ENCODE measurements around the gene TMTC4. TPM values are rescaled to one million over a fixed set of nuclear protein-coding genes. Genes with fewer than 3 reads are reported as not detected.
A peak's percentile ranks its signal among the peaks of the same experiment; 100 is the strongest.

Gene TMTC4
- total RNA-seq (2014; rRNA removed; shearing (Covaris generic)) (19.8 and 24.9 TPM in 2 replicates), total RNA-seq (2022) (15.7 and 19.4 TPM in 2 replicates), Bru-seq, nascent RNA (percentile 50 among the genes with signal in this experiment), BruChase-seq, experiment 1, labeled RNA remaining after a 6-hour chase (percentile 47 among the genes with signal in this experiment), BruChase-seq, experiment 2, labeled RNA remaining after a 2-hour chase (percentile 47 among the genes with signal in this experiment)
- long read RNA-seq, transcript TMTC4-202 (19 exons, 3,602 nt), result major isoform, 6 of 24 reads
- long read RNA-seq, partial matches to known transcripts, result 9 of 24 reads
- long read RNA-seq, other reads (novel, unspliced or antisense), result 9 of 24 reads

DNA sequence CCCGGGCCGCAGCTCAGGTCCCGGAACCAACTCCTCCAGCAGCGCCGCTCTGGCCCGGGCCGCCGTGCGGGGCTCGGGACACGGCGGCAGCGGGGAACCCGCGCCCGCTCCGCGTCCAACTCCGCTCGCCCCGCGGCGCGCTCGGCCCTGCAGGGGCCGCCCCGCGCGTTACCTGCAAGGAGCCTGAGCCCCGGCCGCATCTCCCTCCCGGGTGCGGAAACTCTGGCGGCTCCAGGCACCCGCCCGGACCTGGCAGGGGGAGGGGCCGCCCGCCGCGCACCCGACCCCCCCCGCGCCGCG lies at the start of gene TMTC4:
Gene TMTC4, minus strand, starts transcription at position 224 of the 300 bp plus-strand sequence. CDS start 4,433 bp downstream, outside the sequence.
- H3K36me3 ChIP-seq (ENCODE audit: insufficient read depth, low read length), result no peaks in the 10 kb centered on the region
- no peak for TF ChIP-seq EZH2phosphoT487 (IDR thresholded peaks at IDR 0.05; ENCODE audit: borderline replicate concordance, low read depth, low read length)
- TF ChIP-seq, protein P1, sequence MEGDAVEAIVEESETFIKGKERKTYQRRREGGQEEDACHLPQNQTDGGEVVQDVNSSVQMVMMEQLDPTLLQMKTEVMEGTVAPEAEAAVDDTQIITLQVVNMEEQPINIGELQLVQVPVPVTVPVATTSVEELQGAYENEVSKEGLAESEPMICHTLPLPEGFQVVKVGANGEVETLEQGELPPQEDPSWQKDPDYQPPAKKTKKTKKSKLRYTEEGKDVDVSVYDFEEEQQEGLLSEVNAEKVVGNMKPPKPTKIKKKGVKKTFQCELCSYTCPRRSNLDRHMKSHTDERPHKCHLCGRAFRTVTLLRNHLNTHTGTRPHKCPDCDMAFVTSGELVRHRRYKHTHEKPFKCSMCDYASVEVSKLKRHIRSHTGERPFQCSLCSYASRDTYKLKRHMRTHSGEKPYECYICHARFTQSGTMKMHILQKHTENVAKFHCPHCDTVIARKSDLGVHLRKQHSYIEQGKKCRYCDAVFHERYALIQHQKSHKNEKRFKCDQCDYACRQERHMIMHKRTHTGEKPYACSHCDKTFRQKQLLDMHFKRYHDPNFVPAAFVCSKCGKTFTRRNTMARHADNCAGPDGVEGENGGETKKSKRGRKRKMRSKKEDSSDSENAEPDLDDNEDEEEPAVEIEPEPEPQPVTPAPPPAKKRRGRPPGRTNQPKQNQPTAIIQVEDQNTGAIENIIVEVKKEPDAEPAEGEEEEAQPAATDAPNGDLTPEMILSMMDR (conservative IDR thresholded peaks at IDR 0.05; ENCODE audit: low read length), result no peak
- ChIA-PET CTCF (ENCODE audit: unreplicated experiment) (no interaction called here), POLR2A (interaction anchor here (1.2 kb wide), 1 partner anchor 17 kb away, joined by 6 read pairs; no protein-coding TSS in a partner anchor)
- no peaks in the 10 kb centered on the region for H3K9me3 ChIP-seq (ENCODE audit: low read length)
- DNase-seq (ENCODE audit: low spot score), result no peak
- H3K4me3 ChIP-seq (ENCODE audit: low read depth, low read length, poor library complexity, severe bottlenecking), result peak within 1 kb of the TSS; percentile 75
- no peaks in the 10 kb centered on the region for H3K9me2 ChIP-seq (ENCODE audit: insufficient read depth, low read length)
- intact Hi-C loops (cut with micrococcal nuclease; ENCODE audit: unreplicated experiment), result loop anchor here (10.0 kb wide), 1 partner anchor 1070 kb away; the partner anchor contains the start of gene CLYBL
- no peaks in the 10 kb centered on the region for H4K20me1 ChIP-seq (ENCODE audit: insufficient read depth, low read length)
- no peaks in the 10 kb centered on the region for H3K4me1 ChIP-seq (ENCODE audit: insufficient read depth, low read length, poor library complexity, severe bottlenecking)
- no peak within 1 kb of the TSS for H3K27ac ChIP-seq (ENCODE audit: low read depth, low read length, poor library complexity, severe bottlenecking)
- H3K4me2 ChIP-seq (ENCODE audit: low read length), result peak within 1 kb of the TSS; percentile 93
- no peaks in the 10 kb centered on the region for H3K79me2 ChIP-seq (ENCODE audit: insufficient read depth, low read depth, low read length)
- H2AFZ ChIP-seq (ENCODE audit: low read length), result peak within 1 kb of the TSS; percentile 79
- BruUV-seq (replicated peaks), result no TSS peak

GRCh38 chr13:100722517-100722916 lies 47.9 kb upstream of the TMTC4 start:
- H3K4me2 ChIP-seq (ENCODE audit: low read length), result no peak overlapping the region
- POLR2A ChIA-PET, result no interaction called here
- no peak for DNase-seq (ENCODE audit: low spot score)
- BruUV-seq (replicated peaks), result no TSS peak
- no peak for TF ChIP-seq EZH2phosphoT487 (IDR thresholded peaks at IDR 0.05; ENCODE audit: borderline replicate concordance, low read depth, low read length)
- no peaks in the 10 kb centered on the region for H3K9me2 ChIP-seq (ENCODE audit: insufficient read depth, low read length)
- no peaks in the 10 kb centered on the region for H3K4me1 ChIP-seq (ENCODE audit: insufficient read depth, low read length, poor library complexity, severe bottlenecking)
- H3K4me3 ChIP-seq (ENCODE audit: low read depth, low read length, poor library complexity, severe bottlenecking), result no peak overlapping the region
- H4K20me1 ChIP-seq (ENCODE audit: insufficient read depth, low read length), result no peaks in the 10 kb centered on the region
- intact Hi-C loops (cut with micrococcal nuclease; ENCODE audit: unreplicated experiment), result no loop called here
- no peak overlapping the region for H3K27ac ChIP-seq (ENCODE audit: low read depth, low read length, poor library complexity, severe bottlenecking)
- no peak overlapping the region for H2AFZ ChIP-seq (ENCODE audit: low read length)
- no peaks in the 10 kb centered on the region for H3K79me2 ChIP-seq (ENCODE audit: insufficient read depth, low read depth, low read length)
- CTCF ChIA-PET (ENCODE audit: unreplicated experiment), result interaction anchor here (0.7 kb wide), 1 partner anchor 8 kb away, joined by 6 read pairs; no protein-coding TSS in a partner anchor
- H3K36me3 ChIP-seq (ENCODE audit: insufficient read depth, low read length), result no peaks in the 10 kb centered on the region
- H3K9me3 ChIP-seq (ENCODE audit: low read length), result no peaks in the 10 kb centered on the region

DNA sequence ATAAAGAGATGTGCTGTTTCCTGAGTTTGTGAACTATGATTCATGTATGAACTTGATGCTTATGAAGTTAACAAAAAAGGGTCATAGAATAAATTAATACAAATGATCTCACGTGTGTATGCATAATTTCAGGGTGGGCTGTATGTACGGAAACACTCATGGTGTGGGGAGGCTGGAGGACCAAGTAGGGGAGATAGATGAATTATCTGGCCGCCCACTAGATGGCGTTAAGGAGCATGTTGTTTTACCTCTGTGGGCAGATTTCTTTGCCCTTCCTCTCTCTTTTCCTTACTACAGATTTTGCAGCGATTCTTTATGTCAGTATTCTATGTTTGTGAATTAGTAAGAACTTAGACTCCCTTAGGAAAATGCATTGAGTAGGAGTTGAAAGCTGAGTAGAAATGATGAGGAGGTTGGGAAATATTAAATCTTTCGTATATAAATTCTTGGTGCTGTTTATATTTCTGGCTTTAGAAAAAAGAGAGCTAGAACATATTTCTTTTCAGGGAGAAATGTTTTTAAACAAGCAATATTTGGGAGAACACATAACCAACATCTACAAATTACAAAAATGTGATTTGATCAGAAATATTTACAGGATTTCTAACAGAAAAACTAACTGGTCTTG lies 47.4 kb upstream of the TMTC4 start:
- no peaks in the 10 kb centered on the region for H3K79me2 ChIP-seq (ENCODE audit: insufficient read depth, low read depth, low read length)
- H3K9me3 ChIP-seq (ENCODE audit: low read length), result no peaks in the 10 kb centered on the region
- H3K4me2 ChIP-seq (ENCODE audit: low read length), result no peak overlapping the region
- ChIA-PET POLR2A (no interaction called here), CTCF (ENCODE audit: unreplicated experiment) (interaction anchor here (0.7 kb wide), 1 partner anchor 8 kb away, joined by 6 read pairs; no protein-coding TSS in a partner anchor)
- no peaks in the 10 kb centered on the region for H3K4me1 ChIP-seq (ENCODE audit: insufficient read depth, low read length, poor library complexity, severe bottlenecking)
- no peaks in the 10 kb centered on the region for H4K20me1 ChIP-seq (ENCODE audit: insufficient read depth, low read length)
- DNase-seq (ENCODE audit: low spot score), result peak; percentile 39
- no peaks in the 10 kb centered on the region for H3K36me3 ChIP-seq (ENCODE audit: insufficient read depth, low read length)
- TF ChIP-seq, protein P1 (conservative IDR thresholded peaks at IDR 0.05; ENCODE audit: low read length), result peak; percentile 75
- no peak for TF ChIP-seq EZH2phosphoT487 (IDR thresholded peaks at IDR 0.05; ENCODE audit: borderline replicate concordance, low read depth, low read length)
- intact Hi-C loops (cut with micrococcal nuclease; ENCODE audit: unreplicated experiment), result no loop called here
- no peak overlapping the region for H3K27ac ChIP-seq (ENCODE audit: low read depth, low read length, poor library complexity, severe bottlenecking)
- no peak overlapping the region for H3K4me3 ChIP-seq (ENCODE audit: low read depth, low read length, poor library complexity, severe bottlenecking)
- no peaks in the 10 kb centered on the region for H3K9me2 ChIP-seq (ENCODE audit: insufficient read depth, low read length)
- BruUV-seq (replicated peaks), result no TSS peak
- no peak overlapping the region for H2AFZ ChIP-seq (ENCODE audit: low read length)
